ENCODE measurements around the gene SH3RF3.

Gene SH3RF3

DNA sequence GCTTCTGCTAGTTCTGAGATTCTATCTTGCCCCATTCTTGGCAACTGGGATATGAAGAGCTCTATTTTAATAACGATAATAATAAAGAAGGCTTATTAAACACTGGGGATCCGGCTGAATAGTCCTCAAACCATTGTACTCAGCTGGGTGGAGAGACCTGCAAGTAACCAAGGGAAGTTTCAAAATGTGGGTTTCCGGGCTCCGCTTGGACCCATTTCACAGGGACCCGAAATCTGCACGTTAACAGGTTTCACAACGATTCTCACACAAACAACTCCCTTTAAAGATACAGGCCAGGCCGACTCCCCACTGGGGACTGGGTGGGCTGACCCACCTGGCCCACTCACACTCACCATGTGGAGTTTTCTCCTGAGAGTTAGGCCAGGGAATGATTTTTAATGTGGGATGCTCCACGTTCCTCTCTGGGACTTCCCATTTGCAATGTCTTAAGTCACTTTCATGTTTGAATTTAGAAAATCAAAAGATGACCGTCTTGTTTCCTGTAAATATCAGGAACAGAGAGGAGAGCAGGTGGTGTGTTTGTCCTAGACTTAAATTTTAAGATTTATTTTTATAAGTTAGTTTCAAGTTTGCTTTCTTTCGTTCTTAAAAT is 96.3 kb downstream of the SH3RF3 start:
- TF ChIP-seq, protein P1, sequence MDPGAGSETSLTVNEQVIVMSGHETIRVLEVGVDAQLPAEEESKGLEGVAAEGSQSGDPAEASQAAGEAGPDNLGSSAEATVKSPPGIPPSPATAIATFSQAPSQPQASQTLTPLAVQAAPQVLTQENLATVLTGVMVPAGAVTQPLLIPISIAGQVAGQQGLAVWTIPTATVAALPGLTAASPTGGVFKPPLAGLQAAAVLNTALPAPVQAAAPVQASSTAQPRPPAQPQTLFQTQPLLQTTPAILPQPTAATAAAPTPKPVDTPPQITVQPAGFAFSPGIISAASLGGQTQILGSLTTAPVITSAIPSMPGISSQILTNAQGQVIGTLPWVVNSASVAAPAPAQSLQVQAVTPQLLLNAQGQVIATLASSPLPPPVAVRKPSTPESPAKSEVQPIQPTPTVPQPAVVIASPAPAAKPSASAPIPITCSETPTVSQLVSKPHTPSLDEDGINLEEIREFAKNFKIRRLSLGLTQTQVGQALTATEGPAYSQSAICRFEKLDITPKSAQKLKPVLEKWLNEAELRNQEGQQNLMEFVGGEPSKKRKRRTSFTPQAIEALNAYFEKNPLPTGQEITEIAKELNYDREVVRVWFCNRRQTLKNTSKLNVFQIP (CRISPR knock-in tag; IDR thresholded peaks at IDR 0.05; ENCODE audit: borderline replicate concordance, low read depth), result no peak
- no peak for TF ChIP-seq RARB (CRISPR knock-in tag; IDR thresholded peaks at IDR 0.05)
- no peak for TF ChIP-seq TOX (CRISPR knock-in tag; IDR thresholded peaks at IDR 0.05; ENCODE audit: borderline replicate concordance)
- TF ChIP-seq, protein P2, sequence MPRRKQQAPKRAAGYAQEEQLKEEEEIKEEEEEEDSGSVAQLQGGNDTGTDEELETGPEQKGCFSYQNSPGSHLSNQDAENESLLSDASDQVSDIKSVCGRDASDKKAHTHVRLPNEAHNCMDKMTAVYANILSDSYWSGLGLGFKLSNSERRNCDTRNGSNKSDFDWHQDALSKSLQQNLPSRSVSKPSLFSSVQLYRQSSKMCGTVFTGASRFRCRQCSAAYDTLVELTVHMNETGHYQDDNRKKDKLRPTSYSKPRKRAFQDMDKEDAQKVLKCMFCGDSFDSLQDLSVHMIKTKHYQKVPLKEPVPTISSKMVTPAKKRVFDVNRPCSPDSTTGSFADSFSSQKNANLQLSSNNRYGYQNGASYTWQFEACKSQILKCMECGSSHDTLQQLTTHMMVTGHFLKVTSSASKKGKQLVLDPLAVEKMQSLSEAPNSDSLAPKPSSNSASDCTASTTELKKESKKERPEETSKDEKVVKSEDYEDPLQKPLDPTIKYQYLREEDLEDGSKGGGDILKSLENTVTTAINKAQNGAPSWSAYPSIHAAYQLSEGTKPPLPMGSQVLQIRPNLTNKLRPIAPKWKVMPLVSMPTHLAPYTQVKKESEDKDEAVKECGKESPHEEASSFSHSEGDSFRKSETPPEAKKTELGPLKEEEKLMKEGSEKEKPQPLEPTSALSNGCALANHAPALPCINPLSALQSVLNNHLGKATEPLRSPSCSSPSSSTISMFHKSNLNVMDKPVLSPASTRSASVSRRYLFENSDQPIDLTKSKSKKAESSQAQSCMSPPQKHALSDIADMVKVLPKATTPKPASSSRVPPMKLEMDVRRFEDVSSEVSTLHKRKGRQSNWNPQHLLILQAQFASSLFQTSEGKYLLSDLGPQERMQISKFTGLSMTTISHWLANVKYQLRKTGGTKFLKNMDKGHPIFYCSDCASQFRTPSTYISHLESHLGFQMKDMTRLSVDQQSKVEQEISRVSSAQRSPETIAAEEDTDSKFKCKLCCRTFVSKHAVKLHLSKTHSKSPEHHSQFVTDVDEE (CRISPR knock-in tag; IDR thresholded peaks at IDR 0.05), result no peak
- TF ChIP-seq TCF4 (CRISPR knock-in tag; IDR thresholded peaks at IDR 0.05; ENCODE audit: borderline replicate concordance), result no peak
- TF ChIP-seq PPARA (CRISPR knock-in tag; IDR thresholded peaks at IDR 0.05; ENCODE audit: borderline replicate concordance), result no peak
- TF ChIP-seq CSDC2 (CRISPR knock-in tag; IDR thresholded peaks at IDR 0.05), result no peak
- TF ChIP-seq ESRRG (CRISPR knock-in tag; IDR thresholded peaks at IDR 0.05), result no peak
- no peak for TF ChIP-seq OSR1 (CRISPR knock-in tag; IDR thresholded peaks at IDR 0.05)
- no peak for TF ChIP-seq SNAI2 (CRISPR knock-in tag; IDR thresholded peaks at IDR 0.05)
- no peak for TF ChIP-seq ZFP30 (CRISPR knock-in tag; IDR thresholded peaks at IDR 0.05)
- no peak for TF ChIP-seq ZNF8 (CRISPR knock-in tag; IDR thresholded peaks at IDR 0.05)
- TF ChIP-seq, protein P3, sequence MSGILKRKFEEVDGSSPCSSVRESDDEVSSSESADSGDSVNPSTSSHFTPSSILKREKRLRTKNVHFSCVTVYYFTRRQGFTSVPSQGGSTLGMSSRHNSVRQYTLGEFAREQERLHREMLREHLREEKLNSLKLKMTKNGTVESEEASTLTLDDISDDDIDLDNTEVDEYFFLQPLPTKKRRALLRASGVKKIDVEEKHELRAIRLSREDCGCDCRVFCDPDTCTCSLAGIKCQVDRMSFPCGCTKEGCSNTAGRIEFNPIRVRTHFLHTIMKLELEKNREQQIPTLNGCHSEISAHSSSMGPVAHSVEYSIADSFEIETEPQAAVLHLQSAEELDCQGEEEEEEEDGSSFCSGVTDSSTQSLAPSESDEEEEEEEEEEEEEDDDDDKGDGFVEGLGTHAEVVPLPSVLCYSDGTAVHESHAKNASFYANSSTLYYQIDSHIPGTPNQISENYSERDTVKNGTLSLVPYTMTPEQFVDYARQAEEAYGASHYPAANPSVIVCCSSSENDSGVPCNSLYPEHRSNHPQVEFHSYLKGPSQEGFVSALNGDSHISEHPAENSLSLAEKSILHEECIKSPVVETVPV (CRISPR knock-in tag; IDR thresholded peaks at IDR 0.05), result no peak
- ATAC-seq, result no peak

DNA sequence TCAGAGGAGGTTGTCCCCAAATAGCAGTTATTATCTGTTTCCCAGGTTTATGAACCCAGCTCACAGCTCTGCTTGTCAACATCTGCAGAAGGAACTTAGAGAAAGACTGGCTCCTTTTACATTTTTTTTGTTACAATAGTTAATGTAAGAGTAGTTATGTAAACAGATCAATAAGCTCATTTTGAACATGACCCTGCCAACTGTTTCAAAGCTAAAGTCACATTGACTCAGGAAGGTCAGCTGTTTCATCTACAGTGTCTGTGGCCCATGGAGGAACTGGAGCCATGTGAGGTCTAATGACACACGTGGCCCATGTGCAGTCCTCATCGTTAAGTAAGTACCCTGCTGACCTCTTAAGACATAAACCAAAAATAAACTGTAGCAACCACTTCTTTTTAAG is 97.1 kb downstream of the SH3RF3 start:
- no peak for TF ChIP-seq RARB (CRISPR knock-in tag; IDR thresholded peaks at IDR 0.05)
- TF ChIP-seq OSR1 (CRISPR knock-in tag; IDR thresholded peaks at IDR 0.05), result no peak
- TF ChIP-seq SNAI2 (CRISPR knock-in tag; IDR thresholded peaks at IDR 0.05), result no peak
- TF ChIP-seq ARNTL (CRISPR knock-in tag; IDR thresholded peaks at IDR 0.05; ENCODE audit: borderline replicate concordance, low read depth), result no peak
- no peak for TF ChIP-seq CSDC2 (CRISPR knock-in tag; IDR thresholded peaks at IDR 0.05)
- TF ChIP-seq, protein P4, sequence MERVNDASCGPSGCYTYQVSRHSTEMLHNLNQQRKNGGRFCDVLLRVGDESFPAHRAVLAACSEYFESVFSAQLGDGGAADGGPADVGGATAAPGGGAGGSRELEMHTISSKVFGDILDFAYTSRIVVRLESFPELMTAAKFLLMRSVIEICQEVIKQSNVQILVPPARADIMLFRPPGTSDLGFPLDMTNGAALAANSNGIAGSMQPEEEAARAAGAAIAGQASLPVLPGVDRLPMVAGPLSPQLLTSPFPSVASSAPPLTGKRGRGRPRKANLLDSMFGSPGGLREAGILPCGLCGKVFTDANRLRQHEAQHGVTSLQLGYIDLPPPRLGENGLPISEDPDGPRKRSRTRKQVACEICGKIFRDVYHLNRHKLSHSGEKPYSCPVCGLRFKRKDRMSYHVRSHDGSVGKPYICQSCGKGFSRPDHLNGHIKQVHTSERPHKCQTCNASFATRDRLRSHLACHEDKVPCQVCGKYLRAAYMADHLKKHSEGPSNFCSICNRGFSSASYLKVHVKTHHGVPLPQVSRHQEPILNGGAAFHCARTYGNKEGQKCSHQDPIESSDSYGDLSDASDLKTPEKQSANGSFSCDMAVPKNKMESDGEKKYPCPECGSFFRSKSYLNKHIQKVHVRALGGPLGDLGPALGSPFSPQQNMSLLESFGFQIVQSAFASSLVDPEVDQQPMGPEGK (CRISPR knock-in tag; IDR thresholded peaks at IDR 0.05; ENCODE audit: borderline replicate concordance), result no peak
- TF ChIP-seq ESRRG (CRISPR knock-in tag; IDR thresholded peaks at IDR 0.05), result no peak
- no peak for TF ChIP-seq GLIS3 (CRISPR knock-in tag; IDR thresholded peaks at IDR 0.05)
- TF ChIP-seq ZFP30 (CRISPR knock-in tag; IDR thresholded peaks at IDR 0.05), result no peak
- TF ChIP-seq ZNF8 (CRISPR knock-in tag; IDR thresholded peaks at IDR 0.05), result no peak
- no peak for TF ChIP-seq TOX (CRISPR knock-in tag; IDR thresholded peaks at IDR 0.05; ENCODE audit: borderline replicate concordance)
- no peak for TF ChIP-seq ZC3H10 (CRISPR knock-in tag; IDR thresholded peaks at IDR 0.05)
- no peak for TF ChIP-seq TCF4 (CRISPR knock-in tag; IDR thresholded peaks at IDR 0.05; ENCODE audit: borderline replicate concordance)
- TF ChIP-seq, protein P5, sequence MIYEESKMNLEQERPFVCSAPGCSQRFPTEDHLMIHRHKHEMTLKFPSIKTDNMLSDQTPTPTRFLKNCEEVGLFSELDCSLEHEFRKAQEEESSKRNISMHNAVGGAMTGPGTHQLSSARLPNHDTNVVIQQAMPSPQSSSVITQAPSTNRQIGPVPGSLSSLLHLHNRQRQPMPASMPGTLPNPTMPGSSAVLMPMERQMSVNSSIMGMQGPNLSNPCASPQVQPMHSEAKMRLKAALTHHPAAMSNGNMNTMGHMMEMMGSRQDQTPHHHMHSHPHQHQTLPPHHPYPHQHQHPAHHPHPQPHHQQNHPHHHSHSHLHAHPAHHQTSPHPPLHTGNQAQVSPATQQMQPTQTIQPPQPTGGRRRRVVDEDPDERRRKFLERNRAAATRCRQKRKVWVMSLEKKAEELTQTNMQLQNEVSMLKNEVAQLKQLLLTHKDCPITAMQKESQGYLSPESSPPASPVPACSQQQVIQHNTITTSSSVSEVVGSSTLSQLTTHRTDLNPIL (CRISPR knock-in tag; IDR thresholded peaks at IDR 0.05; ENCODE audit: low read depth), result no peak
- TF ChIP-seq, protein P3 (CRISPR knock-in tag; IDR thresholded peaks at IDR 0.05), result no peak
- TF ChIP-seq, protein P1 (CRISPR knock-in tag; IDR thresholded peaks at IDR 0.05; ENCODE audit: borderline replicate concordance, low read depth), result no peak
- TF ChIP-seq BACH2 (CRISPR knock-in tag; IDR thresholded peaks at IDR 0.05; ENCODE audit: borderline replicate concordance), result no peak
- no peak for TF ChIP-seq ZNF70 (CRISPR knock-in tag; IDR thresholded peaks at IDR 0.05)
- no peak for TF ChIP-seq PPARA (CRISPR knock-in tag; IDR thresholded peaks at IDR 0.05; ENCODE audit: borderline replicate concordance)
- ATAC-seq, result no peak

Measured in SK-N-SH treated with all-trans-retinoic acid at 6 μM for 48 hours (cell line).